HG03439 (cell line): Measurements from ENCODE around the gene SNTG2.
"Not testable (repeated sequence)": the region's sequence is repeated elsewhere in the genome, so short reads cannot be mapped to it uniquely, and the experiment has no call there.

Experiments used
- ATAC-seq: cut with Tn5 transposase; IDR thresholded peaks from one replicate; pipeline ENCODE4 v1.9.1; 2021; ENCODE audit warnings: mild to moderate bottlenecking, moderate library complexity; ENCODE audit not compliant: unreplicated experiment

Gene SNTG2

DNA sequence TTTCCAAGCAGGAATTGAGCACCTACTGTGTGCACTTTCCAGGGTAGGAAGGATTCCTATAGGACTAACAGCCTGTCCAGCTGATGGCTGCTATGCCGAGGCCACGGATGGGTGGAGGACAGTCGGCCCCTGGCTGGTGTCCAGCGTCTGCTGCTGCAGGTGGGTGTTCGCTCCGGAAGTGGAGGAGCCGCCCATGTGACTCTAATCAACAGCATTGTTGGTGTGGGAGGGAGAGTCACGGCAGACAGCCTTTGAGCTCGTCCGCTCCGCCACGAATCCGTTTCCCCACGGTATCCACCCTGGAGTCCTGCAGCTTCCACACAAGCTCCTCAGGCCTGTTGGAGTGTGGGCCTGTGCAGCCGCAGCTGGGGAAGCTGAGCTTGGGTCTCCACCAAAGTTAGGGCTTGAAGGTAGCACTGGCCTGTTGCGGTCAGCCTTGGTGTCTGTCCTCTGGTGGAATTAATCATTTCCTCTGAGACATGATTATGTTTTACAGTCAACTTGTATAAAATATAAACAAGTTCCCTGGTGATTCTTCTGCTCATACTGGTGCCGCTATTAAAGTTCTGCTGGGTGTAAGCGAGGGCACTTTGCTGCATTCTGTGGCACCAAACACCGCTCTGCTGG is 276.7 kb downstream of the SNTG2 start:
- ATAC-seq: no peak

DNA sequence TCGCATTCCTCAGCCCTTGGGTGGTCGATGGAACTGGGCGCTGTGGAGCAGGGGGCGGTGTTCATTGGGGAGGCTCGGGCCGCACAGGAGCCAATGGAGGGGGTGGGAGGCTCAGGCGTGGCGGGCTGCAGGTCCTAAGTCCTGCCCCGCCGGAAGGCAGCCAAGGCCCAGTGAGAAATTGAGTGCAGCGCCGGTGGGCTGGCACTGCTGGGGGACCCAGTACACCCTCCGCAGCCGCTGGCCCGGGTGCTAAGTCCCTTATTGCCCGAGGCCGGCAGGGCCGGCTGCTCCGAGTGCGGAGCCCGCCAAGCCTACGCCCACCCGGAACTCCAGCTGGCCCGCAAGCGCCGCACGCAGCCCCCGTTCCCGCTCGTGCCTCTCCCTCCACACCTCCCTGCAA is 278.9 kb downstream of the SNTG2 start:
- ATAC-seq: not testable (repeated sequence)

DNA sequence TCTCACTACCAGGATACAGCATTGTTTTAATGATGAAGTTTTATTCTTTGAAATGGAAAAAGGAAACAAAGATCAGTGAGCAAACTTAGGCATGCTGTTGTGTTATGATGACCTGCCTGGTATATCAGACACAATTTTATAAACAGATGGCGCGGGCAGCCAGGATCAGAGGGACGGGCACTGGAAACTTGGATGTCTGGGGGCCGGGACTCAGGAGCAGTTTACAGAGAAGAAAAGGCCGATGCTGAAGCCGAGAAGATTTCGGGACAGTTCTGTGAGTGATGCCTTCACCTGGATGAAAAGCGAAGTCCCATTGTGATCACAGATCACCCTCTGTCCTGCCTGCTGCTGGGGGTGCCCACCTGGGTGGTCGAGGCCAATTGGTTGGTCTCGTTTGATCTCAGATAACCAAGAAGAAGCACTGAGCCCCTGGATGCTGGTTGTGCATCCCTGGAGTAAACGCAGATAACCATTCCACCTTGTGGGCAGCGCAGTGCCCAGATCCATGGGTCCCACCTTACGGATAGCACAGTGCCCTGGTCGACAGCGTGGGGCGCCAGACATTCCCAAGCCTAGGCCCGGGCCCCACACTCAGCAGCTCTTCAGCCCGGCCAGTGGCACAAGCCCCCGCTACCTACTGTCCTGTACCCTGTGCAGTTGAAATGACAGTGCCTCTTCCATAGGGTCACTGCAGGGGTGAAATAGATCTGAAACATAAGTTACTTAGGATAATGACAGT is 279.7 kb downstream of the SNTG2 start:
- no peak for ATAC-seq

DNA sequence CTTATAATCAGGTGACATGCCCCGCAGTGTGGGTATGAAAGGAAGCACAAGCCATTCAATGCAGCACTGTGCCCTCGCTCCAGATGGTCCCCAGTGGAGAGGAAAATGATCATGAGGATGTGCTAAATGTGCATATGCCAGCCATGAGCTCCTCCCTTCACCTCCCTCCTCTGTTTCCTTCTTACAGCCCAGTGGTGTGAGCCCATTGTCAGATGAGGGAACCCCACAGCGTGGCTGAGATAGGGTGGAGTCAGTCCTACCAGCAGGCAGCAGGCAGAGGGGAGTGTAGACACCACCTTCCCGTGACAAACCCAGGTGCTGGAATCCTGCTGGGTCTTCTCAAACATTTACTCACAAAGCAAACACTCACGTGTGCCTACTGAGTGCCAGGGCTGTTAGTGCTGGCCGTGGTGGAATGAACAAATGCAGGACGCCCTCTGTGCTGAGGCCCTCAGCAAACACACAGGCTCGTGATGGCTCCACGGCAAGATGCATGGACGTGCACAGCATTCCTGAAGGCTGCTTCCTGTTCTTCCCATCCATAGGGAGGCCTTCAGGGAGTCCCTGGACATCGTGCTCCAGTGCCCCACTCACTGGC is 280.9 kb downstream of the SNTG2 start:
- no peak for ATAC-seq

DNA sequence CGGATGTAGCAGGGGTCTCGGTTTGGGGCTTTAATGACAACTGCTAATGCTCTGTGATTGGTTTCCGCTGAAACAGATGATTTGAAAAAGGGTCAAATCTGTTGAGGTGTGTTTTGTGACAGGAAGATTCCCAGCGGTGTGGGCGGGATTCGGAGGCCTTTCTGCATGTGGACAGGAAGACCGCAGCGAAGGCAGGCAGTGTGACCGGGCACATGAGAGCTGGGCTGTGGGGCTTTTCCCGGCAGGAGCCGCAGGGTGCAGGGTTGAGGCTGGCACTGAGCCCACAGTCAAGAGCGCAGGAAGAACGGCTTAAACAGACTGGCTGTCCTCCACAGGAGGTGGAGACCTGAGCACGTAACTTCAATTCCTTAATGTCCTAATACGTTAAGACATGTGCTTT is 282.6 kb downstream of the SNTG2 start:
- ATAC-seq: no peak

DNA sequence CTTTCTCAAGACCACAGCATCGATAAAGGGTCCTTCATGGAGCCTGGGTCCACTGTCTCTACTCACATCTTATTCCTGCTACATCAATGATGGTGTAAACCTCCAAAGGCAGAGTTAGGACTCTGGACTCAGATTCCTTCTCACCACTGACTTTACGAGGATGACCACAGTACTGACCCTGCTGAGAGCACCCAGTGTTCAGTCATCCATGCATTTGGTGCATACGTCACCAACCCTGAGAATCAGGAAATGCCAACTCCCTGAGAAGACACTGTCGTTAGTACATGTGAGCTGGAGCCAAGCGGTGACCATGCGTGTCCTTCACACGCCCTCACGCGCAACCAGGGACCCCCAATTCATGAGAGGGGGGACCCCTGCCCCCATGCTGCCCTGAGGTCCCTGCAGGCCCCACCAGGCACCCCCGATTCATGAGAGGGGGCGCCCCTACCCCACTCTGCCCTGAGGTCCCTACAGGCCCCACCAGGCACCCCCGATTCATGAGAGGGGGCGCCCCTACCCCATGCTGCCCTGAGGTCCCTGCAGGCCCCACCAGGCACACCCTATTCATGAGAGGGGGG is 284.2 kb downstream of the SNTG2 start:
- no peak for ATAC-seq

DNA sequence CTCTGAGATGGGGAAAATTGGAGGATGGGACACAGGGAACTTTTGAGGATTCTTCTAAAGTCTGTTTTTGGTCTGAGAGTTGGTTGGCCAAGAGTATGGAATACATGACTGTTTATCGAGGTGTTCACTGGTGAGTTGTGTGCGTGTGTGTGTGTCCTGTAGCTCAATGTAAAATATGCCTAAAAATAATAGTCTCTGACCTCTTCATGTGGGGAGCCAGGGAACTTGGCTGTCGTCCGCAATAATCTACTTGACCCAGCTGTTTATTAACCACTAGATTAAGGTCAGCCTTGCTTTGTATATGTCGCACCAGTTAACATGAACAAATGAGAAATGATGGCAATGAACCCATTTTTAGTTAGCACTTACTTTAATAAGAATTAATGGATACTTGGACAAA is 285.2 kb downstream of the SNTG2 start:
- no peak for ATAC-seq

DNA sequence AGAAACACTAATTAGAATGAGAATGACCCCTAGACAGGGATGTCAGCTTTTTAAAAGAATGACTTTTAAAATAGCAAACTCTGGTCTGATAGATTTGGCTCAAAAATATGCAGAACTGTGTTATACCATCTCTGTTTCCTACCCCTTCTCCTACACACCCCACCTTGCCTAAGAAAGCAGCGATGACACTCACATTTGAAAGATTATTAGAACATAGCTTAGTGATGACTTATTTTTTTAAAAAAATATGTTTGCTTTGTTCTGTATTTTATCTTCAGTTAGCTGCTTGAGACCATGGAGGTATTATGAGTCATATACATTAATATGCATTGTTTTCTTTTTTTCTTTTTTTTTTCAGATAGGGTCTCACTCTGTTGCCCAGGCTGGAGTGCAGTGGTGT is 286.0 kb downstream of the SNTG2 start:
- ATAC-seq: no peak

DNA sequence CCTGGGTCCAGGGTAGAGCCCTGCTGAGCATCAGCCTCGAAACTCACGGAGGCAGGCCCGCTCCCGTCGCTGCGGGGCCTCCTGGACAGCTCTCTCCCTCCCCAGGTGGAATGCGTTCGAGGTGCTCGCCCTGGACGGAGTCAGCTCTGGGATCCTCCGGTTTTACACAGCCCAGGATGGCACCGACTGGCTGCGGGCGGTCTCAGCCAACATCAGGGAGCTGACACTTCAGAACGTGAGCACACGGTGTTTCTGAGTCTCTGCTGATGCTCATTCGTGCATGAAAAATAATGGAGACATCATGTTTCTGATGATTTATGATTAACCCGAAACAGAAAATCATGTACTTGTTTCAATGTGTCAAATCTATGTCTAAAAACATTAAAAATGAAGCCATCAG is 287.1 kb downstream of the SNTG2 start:
- ATAC-seq: no peak

DNA sequence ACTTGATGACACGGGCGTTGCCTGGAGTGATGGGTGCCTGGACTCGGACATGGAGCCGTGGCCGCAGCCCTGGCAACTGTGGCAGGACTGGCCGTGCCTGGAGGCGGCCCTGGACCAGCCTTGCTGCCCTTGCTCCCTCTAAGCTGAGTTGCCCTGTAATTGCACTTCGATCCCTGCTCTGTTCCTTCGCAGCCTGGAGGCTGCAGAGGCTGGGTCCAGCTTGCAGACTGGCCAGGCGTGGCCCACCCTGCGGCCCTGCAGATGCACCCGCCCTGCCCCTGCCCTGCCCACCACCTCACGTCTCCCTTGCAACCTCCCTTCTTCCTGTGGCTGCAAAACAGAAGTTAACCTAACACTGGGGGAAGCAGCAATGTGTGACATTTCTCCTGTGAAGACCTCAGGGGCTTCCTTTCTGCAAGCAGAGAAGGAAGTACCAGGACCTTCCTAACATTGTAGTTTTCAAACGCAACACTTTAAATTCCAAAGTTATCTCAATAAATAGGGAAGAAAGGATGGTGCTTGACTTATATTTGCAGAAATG is 288.0 kb downstream of the SNTG2 start:
- ATAC-seq: no peak

DNA sequence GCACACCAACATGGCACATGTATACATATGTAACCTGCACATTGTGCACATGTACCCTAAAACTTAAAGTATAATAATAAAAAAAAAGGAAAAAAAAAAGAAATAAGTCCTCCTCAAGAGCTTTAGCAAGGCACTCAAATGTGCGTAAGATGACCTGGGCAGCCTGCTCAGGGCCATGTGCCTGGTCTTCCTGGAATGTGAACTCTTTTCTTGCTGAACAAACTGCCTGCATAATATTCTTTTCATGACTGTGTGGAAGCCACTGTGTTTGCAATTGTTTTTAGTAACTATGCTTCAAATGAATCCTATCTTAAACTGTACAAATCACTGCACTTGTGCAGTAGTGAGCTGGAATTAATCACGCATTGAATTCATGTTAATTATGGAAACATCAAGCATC is 294.5 kb downstream of the SNTG2 start:
- ATAC-seq: no peak

DNA sequence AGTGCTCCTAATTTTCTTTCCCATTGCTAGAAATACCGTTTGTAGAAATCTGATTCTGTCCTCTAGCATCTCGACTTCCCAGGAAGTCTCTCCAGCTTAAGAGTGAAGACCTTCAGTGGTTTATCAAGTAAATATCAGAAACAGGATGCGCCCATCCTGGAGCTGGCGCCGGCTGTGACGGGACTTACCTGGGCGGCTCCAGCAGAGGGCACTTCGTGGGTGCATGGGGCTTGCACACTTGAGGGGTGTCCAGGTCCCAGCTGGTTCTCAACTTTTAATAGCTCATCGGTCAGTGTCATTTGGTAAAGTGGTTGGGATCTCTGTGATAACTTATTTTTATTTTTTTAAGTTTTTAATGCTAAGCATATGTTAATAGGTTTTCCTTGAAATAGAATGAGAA is 295.6 kb downstream of the SNTG2 start:
- no peak for ATAC-seq

DNA sequence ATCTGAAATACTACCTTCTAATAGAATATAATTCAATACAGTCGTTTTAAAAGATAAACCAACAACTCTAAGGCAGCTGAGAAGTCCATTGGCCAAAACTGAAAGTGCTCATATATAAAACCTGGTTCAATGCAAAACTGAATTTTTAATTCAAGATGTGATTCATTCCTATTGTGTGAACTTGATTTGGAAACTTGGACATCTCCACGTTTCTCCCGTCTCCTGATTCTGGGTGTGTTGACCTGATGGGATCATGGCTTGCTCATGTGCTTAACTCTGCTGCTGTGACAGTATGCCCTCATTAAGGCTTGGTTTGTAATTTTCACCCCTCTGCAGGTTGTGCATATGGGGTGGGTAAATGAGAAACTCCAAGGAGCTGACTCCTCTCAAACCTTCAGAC is 296.3 kb downstream of the SNTG2 start:
- ATAC-seq: no peak

DNA sequence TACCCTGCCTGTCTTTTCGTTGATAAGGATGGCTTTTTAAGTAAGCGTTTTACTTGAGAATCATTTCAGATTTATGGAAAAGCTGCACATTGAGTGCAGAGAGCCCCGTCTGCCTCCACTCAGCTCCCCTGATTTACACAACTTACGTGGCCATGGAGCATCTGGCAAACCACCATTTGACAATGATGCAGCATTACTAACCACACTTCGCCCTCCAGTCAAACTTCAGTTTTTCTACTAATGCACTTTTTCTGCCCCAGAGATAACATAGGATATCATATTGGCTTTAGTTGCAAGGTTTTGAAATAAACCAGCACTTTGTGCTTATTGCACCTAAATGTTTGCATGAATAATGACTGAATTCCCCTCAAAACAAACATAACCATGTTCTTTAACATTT is 297.5 kb downstream of the SNTG2 start:
- no peak for ATAC-seq

DNA sequence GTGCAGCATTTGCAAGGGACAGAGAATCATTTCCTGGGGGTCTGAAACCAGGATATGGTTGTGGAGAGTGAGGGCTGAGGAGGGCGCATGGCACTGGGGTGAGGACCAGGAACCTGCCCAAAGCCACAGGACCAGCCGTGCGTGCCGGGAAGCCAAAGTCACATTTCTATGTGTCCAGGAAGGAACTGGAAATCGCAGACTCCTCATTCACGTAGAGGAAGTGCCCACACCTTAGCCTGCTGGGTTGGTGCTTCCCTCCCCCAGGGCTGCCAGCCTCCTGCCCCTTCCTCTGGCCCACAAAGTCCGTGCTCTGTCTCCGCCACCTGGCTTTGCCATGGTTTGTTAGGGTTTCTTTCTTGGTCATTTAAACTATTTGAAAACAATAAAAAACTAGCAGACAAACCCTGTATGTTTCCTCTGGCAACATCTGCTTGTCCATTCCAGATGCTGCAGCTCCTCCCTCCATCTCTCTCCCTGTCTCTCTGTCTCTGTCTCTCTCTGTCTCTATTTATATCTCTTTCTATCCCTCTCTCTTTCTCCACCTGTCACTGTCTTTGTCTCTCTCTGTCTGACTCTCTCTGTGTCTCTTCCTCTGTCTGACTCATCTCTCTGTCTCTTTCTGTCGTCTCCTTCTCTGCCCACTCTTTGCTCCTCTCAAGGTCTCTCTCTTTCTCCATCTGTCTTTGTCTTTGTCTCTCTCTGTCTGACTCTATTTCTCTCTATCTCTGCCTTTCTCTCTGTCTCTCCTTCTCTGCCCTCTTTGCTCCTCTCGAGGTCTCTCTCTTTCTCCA is 299.4 kb downstream of the SNTG2 start:
- ATAC-seq: no peak

DNA sequence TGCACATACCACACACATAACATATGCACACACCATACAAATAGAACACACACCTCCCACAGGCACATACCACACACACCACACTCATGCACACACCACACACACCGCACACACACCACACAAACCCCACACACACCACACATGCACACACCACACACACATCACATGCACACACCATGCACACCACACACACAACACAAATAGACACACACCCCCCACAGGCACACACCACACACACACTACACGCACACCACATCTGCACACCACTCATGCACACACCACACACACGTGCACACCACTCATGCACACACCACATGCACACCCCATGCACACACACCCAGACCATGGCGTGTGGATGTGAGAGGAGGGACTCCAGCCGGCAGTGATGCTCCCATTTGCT is 300.9 kb downstream of the SNTG2 start:
- ATAC-seq: no peak

DNA sequence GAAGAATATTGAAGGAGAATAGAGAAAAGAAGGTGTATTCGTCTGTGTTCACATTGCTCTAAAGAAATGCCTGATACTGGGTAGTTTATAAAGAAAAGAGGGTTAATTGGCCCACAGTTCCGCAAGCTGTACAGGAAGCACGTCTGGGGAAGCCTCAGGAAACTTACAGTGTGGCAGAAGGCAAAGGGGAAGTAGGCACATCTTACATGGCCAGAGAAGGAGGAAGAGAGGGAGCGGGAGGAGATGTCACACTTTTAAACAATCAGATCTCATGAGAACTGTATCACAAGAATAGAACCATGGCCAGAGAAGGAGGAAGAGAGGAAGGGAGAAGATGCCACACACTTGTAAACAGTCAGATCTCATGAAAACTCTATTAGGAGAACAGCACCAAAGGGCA is 303.0 kb downstream of the SNTG2 start:
- no peak for ATAC-seq

DNA sequence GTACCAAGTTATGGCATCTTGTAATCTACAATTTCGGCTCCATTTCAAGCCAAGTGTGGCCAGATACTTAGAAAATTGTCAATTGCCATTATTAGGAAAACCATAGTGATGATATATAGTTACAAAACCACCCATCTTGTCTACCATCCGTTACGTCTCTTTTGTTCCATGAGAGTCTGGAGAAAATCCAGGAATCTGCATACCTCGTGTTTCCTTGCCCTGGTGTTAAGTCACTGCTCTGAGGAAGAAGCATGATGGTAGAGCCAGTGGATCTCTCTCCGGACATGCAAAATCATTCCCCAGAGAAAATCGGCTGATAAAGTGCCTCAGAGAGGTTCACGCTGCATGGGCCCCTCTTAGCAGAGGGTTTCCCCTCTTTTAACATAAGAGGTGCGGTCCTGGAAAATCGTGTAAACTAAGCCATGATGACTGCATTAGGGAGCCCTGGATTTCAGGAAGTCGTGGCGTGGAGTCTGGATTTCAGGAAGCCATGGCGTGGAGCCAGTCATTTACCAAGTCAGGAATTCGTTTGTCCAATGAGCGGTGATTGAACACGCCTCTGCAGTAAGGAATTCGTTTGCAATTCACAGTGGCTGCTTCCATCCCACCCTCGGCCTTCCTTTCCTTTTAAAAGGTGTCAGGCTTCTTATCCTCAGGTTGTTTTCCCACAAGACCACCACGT is 304.2 kb downstream of the SNTG2 start:
- ATAC-seq: no peak

DNA sequence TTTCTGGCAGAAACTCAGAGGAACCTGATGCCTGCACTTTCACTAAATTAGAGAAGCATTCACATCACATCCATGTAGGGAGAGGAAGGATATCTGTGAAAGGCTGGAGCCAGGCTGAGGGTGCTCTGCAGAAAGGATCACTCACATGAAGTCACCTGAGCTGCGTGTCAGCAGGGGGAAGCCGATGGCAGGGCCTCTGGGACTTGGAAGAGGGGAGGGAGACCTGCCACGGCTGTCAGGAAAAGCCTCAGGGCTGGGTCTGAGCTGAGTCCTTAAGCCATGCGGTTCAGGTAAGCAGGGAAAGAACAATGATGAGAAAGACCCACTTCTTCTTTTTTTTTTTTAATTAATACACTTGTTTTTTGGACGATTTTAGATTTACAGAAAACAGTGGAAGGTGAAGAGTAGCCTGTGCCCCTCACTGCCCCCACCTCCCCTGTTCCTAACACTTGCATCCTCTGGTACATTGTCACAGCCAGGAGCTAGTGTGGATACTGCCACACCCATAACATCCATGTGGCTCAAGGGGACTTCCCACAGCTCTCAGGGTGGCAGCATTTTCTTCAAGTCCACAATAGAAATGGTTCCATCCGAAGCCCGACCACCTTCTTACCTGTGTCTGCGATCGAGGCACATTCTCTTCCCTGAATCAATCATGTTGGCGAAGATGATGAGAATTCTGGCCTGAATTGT is 306.1 kb downstream of the SNTG2 start:
- ATAC-seq: no peak

DNA sequence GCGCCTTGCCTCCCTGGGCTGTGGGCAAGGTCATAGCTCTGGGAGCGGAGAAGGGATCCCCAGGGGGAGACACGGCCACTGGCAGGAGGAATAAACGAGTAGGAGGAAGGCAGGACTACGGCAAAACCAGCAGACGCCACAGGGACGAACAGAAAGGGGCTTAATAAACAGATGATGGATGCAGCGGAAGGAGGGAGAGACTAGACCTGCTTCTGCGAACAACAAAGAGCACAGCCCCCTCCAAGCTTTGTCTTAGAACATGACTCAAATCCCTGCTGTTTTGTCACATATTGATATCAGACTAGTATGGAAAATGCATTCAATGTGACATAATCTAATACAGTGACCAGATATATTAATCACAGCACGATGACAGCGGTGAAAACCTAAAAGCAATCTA is 306.7 kb downstream of the SNTG2 start:
- ATAC-seq: no peak
